Spleen (tissue), 11 donors: ENCODE results near the gene HNF4A. TPM values are rescaled to one million over a fixed set of nuclear protein-coding genes. Genes with fewer than 3 reads are reported as not detected.

ENCODE experiments used
- DNase-seq: peaks from one replicate; pipeline ENCODE4 v3.0.0-alpha.2; 2020
- H3K27ac ChIP-seq, 8 donors: fragments of 200-600 bp; sonication (generic) in 7 of 8; 1 replicate in 4 of 8; 2 replicates in 4 of 8; pipeline versions ENCODE4 v1.5.0 to v1.8.0; 2016 to 2021; ENCODE audit warnings: inconsistent platforms in 4 of 8, mild to moderate bottlenecking in 4 of 8, moderate library complexity in 1 of 8
- H3K27me3 ChIP-seq, 7 donors: fragments of 200-600 bp; sonication (generic) in 6 of 7; replicated peaks in 1 of 7; 1 replicate in 4 of 7; 2 replicates in 3 of 7; pipeline versions ENCODE4 v1.5.0 to v1.8.0; 2016 to 2021; ENCODE audit warnings: inconsistent platforms in 3 of 7, mild to moderate bottlenecking in 1 of 7
- H3K36me3 ChIP-seq, 6 donors: fragments of 200-600 bp; sonication (generic) in 5 of 6; 1 replicate in 4 of 6; 2 replicates in 2 of 6; pipeline versions ENCODE4 v1.5.0 to v1.8.0; 2016 to 2021; ENCODE audit warnings: inconsistent platforms in 2 of 6
- H3K4me1 ChIP-seq, 6 donors: fragments of 200-600 bp; sonication (generic) in 5 of 6; 1 replicate in 3 of 6; 2 replicates in 3 of 6; pipeline versions ENCODE4 v1.5.0 to v1.8.0; 2016 to 2021; ENCODE audit warnings: inconsistent platforms in 3 of 6
- H3K4me3 ChIP-seq, 8 donors: fragments of 200-600 bp; sonication (generic) in 7 of 8; 1 replicate in 4 of 8; 2 replicates in 4 of 8; pipeline versions ENCODE4 v1.5.0 to v1.8.0; 2016 to 2021; ENCODE audit warnings: inconsistent platforms in 4 of 8, mild to moderate bottlenecking in 4 of 8, moderate library complexity in 2 of 8
- H3K9me3 ChIP-seq, 8 donors: fragments of 200-600 bp; sonication (generic) in 7 of 8; 1 replicate in 4 of 8; 2 replicates in 4 of 8; pipeline versions ENCODE4 v1.5.0 to v1.8.0; 2016 to 2021; ENCODE audit warnings: inconsistent platforms in 4 of 8
- CTCF ChIP-seq, 11 experiments: fragments of 200-600 bp in 7 of 11; fragments of 450-650 bp in 4 of 11; sonication (generic) in 4 of 11; IDR thresholded peaks in 8 of 11; conservative IDR thresholded peaks in 3 of 11; 1 replicate in 7 of 11; 2 replicates in 4 of 11; pipeline versions ENCODE4 v1.4.0 to v1.8.0; 2016 to 2021; ENCODE audit warnings: antibody characterized with exemption in 11 of 11, inconsistent platforms in 4 of 11, mild to moderate bottlenecking in 1 of 11
- POLR2A ChIP-seq, 3 donors: fragments of 450-650 bp; IDR thresholded peaks; one replicate each; pipeline ENCODE4 v1.5.1; 2017; ENCODE audit warnings: antibody characterized with exemption in 3 of 3, mild to moderate bottlenecking in 1 of 3
- POLR2AphosphoS5 ChIP-seq, 3 donors: sonication (generic); formaldehyde crosslinking; IDR thresholded peaks; one replicate each; pipeline ENCODE4 v1.5.1; 2017; ENCODE audit warnings: antibody characterized with exemption in 3 of 3
- WGBS, 5 donors: extraction: QIAGEN DNeasy Blood & Tissue Kit in 3 of 5; methylation state at CpG; one replicate each; pipeline versions ENCODE4 v1.1.5 to v1.1.7; 2013 to 2018; 5-methylcytosine and 5-hydroxymethylcytosine counted together
- intact Hi-C: fragments of 100-400 bp; cut with DNase I; formaldehyde crosslinking; loops from one replicate; pipeline ENCODE4 v1.15.0; 2023; ENCODE audit warnings: low total_unique reads
- polyA plus RNA-seq, 3 donors: library from polyadenylated mRNA; stranded (reverse); fragments of 200-250 nt; gene quantifications; one replicate each; pipeline ENCODE4 v1.2.1, GENCODE V29; 2013
- total RNA-seq, 7 donors: library from RNA; depleted of rRNA in 3 of 7; stranded (reverse); fragments of >200 nt in 3 of 7; fragmentation: NEBNext Ultra II Directional in 4 of 7; extraction: Animal tissue kit (Norgen Biotek cat#: 25700) in 4 of 7; gene quantifications; one replicate each; pipeline versions ENCODE4 v1.1.0 to v1.2.1, GENCODE V29; 2016 to 2021
- donor health status: healthy with polysubstance abuse.
- donor health status: DM: no; HTN: no; CAD: no; lungs with moderate emphysema.
- donor health status: DM: no; HTN: no; CAD: no.
- donor health status: Bipolar disorder and iron deficiency.
- donor health status: healthy.
- donor health status: DM: no; HTN: no; CAD: no.
- donor health status: DM: yes; HTN: yes; CAD: no.

HNF4A gene
- total and polyA plus RNA-seq, 10 donors, result 0.03 TPM; not detected in 9

DNA sequence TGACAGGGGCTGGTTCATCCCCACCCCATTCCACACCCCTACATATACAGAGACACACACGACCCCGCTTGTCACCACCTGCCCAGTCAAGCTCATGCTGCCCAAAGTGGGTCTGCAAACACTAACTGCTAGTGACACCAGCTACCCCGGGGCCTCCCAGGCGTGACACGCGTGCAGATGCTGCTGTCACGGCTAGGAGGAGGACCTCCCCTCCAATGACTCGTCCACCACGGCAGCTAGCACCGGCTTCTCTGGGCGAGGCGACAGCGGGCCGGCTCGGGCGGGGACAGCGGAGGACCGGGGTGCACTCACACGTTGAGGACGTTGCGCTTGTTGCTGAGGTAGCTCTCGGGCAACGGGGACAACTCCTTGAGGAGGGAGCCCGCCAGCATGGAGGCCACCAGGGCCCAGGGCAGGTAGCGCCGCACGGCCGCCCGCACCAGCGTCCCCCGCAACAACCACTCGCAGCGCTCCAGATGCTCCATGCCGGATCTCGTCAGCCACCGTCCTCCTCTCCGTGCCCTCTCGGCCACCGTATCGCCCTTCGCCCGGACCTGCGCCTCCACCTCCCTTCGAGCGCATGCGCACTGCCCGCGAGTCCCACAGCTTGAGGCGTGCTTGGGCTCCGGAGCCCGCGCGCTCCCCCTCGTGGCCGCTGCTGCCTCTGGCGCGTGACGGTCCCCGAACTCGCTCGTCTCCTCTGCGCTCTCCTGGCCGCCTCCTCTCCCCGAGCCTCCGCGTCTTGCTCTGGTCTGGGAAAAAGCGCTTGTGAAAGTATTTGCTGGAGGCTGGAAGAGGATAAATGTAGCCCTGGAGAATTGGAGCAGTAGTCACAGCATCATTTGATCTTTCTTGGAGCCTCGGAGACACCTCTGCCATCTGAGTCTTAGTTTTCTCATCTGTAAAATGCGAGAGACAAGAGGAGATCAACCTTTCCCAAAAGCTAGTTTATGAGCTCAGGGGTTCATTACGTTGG is 44.5 kb upstream of the HNF4A start, which contains the start of gene FITM2:
FITM2 (minus strand) TSS at position 539 of the 976 bp plus-strand sequence; CDS start at position 485, 54 bp downstream.
- WGBS, 5 donors, result 2 to 3% (median 2%) methylated on average over 47 to 70 of the region's 70 CpGs
- H3K9me3 ChIP-seq, result no peaks in the 10 kb centered on the region
- H3K4me1 ChIP-seq, result peaks cover 11 to 35% (median 24%) of the 10 kb centered on the region in 6 donors
- intact Hi-C loops, result loop anchor here (5.0 kb wide), 1 partner anchor 94 kb away; no protein-coding TSS in a partner anchor
- H3K27ac ChIP-seq, result peak within 1 kb of the TSS in 7 of 8 donors; percentile 12 to 85 (median 70)
- DNase-seq, result peak; percentile 100
- H3K4me3 ChIP-seq, result peak within 1 kb of the TSS; percentile 80 to 93 (median 84)
- peaks cover 0 to 6% (median 0%) of the 10 kb centered on the region in 7 donors for H3K27me3 ChIP-seq
- TF ChIP-seq POLR2A (IDR thresholded peaks at IDR 0.05), result no peak
- TF ChIP-seq CTCF (IDR thresholded peaks at IDR 0.05 in 8 of 11, conservative IDR thresholded peaks at IDR 0.05 in 3 of 11), result peak; percentile 88 to 99 (median 98)
- TF ChIP-seq POLR2AphosphoS5 (IDR thresholded peaks at IDR 0.05), result peak; percentile 91 to 96 (median 94)
- H3K36me3 ChIP-seq, result peaks cover 0 to 13% (median 6%) of the 10 kb centered on the region in 6 donors

DNA sequence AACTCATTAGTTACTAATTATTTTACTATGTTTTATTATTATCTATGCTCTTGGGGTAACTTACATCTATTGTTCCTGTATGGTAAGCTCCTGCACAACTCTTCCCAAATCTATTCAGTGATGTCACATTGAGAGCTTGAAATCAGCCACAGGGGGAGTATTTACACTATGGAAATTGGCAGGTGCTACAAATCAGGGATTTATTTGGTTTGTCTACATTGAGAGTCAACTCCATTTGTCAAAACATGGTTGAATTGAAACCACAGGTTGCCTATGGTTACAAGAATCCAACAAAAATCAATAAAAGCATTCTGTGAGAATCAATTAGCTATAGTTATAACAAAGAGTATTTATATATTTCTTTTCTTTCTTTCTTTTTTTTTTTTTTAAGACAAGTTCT is 40.6 kb upstream of the HNF4A start:
- no peak overlapping the region for H3K4me3 ChIP-seq
- H3K27me3 ChIP-seq, result peaks cover 0 to 24% (median 0%) of the 10 kb centered on the region in 7 donors
- no peaks in the 10 kb centered on the region for H3K9me3 ChIP-seq
- TF ChIP-seq POLR2A (IDR thresholded peaks at IDR 0.05) (no peak), CTCF (IDR thresholded peaks at IDR 0.05 in 8 of 11, conservative IDR thresholded peaks at IDR 0.05 in 3 of 11) (no peak), POLR2AphosphoS5 (IDR thresholded peaks at IDR 0.05) (no peak)
- intact Hi-C loops, result loop anchor here (5.0 kb wide), 1 partner anchor 98 kb away; no protein-coding TSS in a partner anchor
- peaks cover 5 to 17% (median 11%) of the 10 kb centered on the region in 6 donors for H3K4me1 ChIP-seq
- DNase-seq, result no peak
- H3K36me3 ChIP-seq, result no peaks in the 10 kb centered on the region
- H3K27ac ChIP-seq, result no peak overlapping the region

DNA sequence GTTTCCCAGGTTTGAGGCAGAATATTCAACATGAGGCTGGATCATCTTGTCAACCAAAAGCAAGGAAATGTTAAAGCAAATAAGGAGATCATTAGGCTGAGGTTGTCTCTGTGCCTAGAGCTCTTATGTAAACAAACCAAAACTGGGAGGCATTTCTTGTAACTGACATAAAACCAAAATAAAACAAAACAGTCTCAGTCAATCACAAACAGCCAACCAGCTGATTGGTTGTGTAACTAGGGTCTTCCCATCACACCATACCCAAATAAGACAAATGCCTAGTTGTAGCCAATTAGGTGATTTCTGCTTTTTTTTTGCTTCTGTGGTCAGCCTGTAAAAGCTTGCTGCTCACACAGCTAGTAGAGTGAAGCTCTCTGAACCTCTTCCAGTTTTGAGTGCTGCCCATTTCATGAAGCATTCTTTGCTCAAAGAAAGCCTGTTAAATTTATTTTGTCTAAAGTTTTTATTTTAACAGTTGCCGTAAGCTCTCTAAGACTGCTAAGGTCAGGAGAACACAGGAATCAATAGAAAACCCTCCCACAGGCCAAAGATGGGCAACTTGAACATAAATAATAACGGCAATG is 35.6 kb upstream of the HNF4A start:
- WGBS, 5 donors, result 85 to 99% (median 97%) methylated on average over 2 of the region's 2 CpGs
- intact Hi-C loops, result no loop called here

More for the DNA sequence above, 35.6 kb upstream of the HNF4A start:
- DNase-seq, result no peak
- no peak overlapping the region for H3K4me3 ChIP-seq
- no peak for TF ChIP-seq CTCF (IDR thresholded peaks at IDR 0.05 in 8 of 11, conservative IDR thresholded peaks at IDR 0.05 in 3 of 11)
- TF ChIP-seq POLR2A (IDR thresholded peaks at IDR 0.05), result no peak
- TF ChIP-seq POLR2AphosphoS5 (IDR thresholded peaks at IDR 0.05), result no peak
- no peak overlapping the region for H3K27ac ChIP-seq
- no peaks in the 10 kb centered on the region for H3K36me3 ChIP-seq
- H3K27me3 ChIP-seq, result peaks cover 0 to 30% (median 0%) of the 10 kb centered on the region in 7 donors
- no peaks in the 10 kb centered on the region for H3K9me3 ChIP-seq
- H3K4me1 ChIP-seq, result no peaks in the 10 kb centered on the region
